Suppressor macrophage treated with lipopolysaccharide for 1 hour (primary cell): Measurements from ENCODE around the gene DCST1.

Source experiments
- DNase-seq, 3 donors: peaks; one replicate each; pipeline ENCODE4 v3.0.0-alpha.2; 2020 to 2022

The DCST1 gene

GRCh38 chr1:155037043-155037442, 3.4 kb downstream of the DCST1 start:
- no peak for DNase-seq

- no peak for DNase-seq
These were observed 4.3 kb downstream of the DCST1 start for GRCh38 chr1:155037851-155038441.

- peak; percentile 25 to 45 (median 28) for DNase-seq
These were observed 5.1 kb downstream of the DCST1 start for GRCh38 chr1:155038602-155039307.

- DNase-seq = no peak
These were observed 5.7 kb downstream of the DCST1 start for GRCh38 chr1:155039308-155039669.

- no peak for DNase-seq
These were observed 6.9 kb downstream of the DCST1 start for GRCh38 chr1:155040358-155041093.

GRCh38 chr1:155042789-155043188, 9.2 kb downstream of the DCST1 start:
- DNase-seq = no peak

- no peak for DNase-seq
These were observed 9.7 kb downstream of the DCST1 start for GRCh38 chr1:155043301-155043702.

GRCh38 chr1:155043793-155044192, 10.2 kb downstream of the DCST1 start:
- no peak for DNase-seq

GRCh38 chr1:155044365-155044764, 10.7 kb downstream of the DCST1 start:
- no peak for DNase-seq

- DNase-seq = peak; percentile 93 to 94 (median 94)
These were observed 11.4 kb downstream of the DCST1 start for GRCh38 chr1:155044812-155045657.

GRCh38 chr1:155048449-155049334, 15.1 kb downstream of the DCST1 start:
- DNase-seq = no peak

- no peak for DNase-seq
These were observed 16.3 kb downstream of the DCST1 start for GRCh38 chr1:155049651-155050559.

- DNase-seq = peak; percentile 91 to 96 (median 95)
These were observed 17.1 kb downstream of the DCST1 start, which contains the start of gene ADAM15 for GRCh38 chr1:155050560-155051341. Gene ADAM15, plus strand, starts transcription at chr1:155051316. Its CDS starts 71 bp downstream, at chr1:155051387.

- DNase-seq = no peak
These were observed 17.7 kb downstream of the DCST1 start for GRCh38 chr1:155051342-155051776.

GRCh38 chr1:155051777-155052398, 18.3 kb downstream of the DCST1 start:
- DNase-seq = peak; percentile 74 to 81 (median 74)

- peak in 2 of 3 donors; percentile 22 to 43 for DNase-seq
These were observed 19.1 kb downstream of the DCST1 start for GRCh38 chr1:155052439-155053395.

GRCh38 chr1:155053531-155054105, 20.0 kb downstream of the DCST1 start:
- no peak for DNase-seq

GRCh38 chr1:155057104-155057503, 23.5 kb downstream of the DCST1 start:
- no peak for DNase-seq
